HepG2 (cell line): Measurements from ENCODE around the gene ZNF48. TPM values are rescaled to one million over a fixed set of nuclear protein-coding genes. Genes with fewer than 3 reads are reported as not detected.

Experiments used
- AHR ChIP-seq: IDR thresholded peaks from 2 replicates; pipeline ENCODE4 v1.6.1; 2018; ENCODE audit warnings: missing genetic modification reagents, missing compliant biosample characterization
- BRCA1 ChIP-seq: sonication (generic); formaldehyde crosslinking; IDR thresholded peaks from 2 replicates; pipeline ENCODE4 v1.4.0; 2020; ENCODE audit warnings: missing genetic modification reagents
- ESRRA ChIP-seq: sonication (generic); formaldehyde crosslinking; IDR thresholded peaks from 2 replicates; pipeline ENCODE4 v1.5.1; 2020; ENCODE audit warnings: mild to moderate bottlenecking, low read depth, missing genetic modification reagents
- MEF2D ChIP-seq: sonication (generic); formaldehyde crosslinking; IDR thresholded peaks from 2 replicates; pipeline ENCODE4 v1.5.1; 2020; ENCODE audit warnings: mild to moderate bottlenecking, missing genetic modification reagents
- MTF1 ChIP-seq: sonication (generic); formaldehyde crosslinking; IDR thresholded peaks from 2 replicates; pipeline ENCODE4 v1.5.0; 2020; ENCODE audit warnings: missing genetic modification reagents
- NFE2 ChIP-seq: sonication (generic); formaldehyde crosslinking; IDR thresholded peaks from 2 replicates; pipeline ENCODE4 v1.4.0; 2020; ENCODE audit warnings: missing genetic modification reagents
- NFIC ChIP-seq: IDR thresholded peaks from 2 replicates; pipeline ENCODE4 v1.6.1; 2012; ENCODE audit warnings: mild to moderate bottlenecking, low read length, inconsistent platforms
- PAWR ChIP-seq: sonication (generic); formaldehyde crosslinking; IDR thresholded peaks from 2 replicates; pipeline ENCODE4 v1.4.0; 2020; ENCODE audit warnings: missing genetic modification reagents, mild to moderate bottlenecking, borderline replicate concordance
- PREB ChIP-seq: sonication (generic); formaldehyde crosslinking; IDR thresholded peaks from 2 replicates; pipeline ENCODE4 v1.4.0; 2020; ENCODE audit warnings: missing genetic modification reagents
- SP140L ChIP-seq: sonication (generic); formaldehyde crosslinking; IDR thresholded peaks from 2 replicates; pipeline ENCODE4 v1.4.0; 2020; ENCODE audit warnings: missing genetic modification reagents, borderline replicate concordance
- ZNF335 ChIP-seq: sonication (generic); formaldehyde crosslinking; IDR thresholded peaks from 2 replicates; pipeline ENCODE4 v1.4.0; 2020; ENCODE audit warnings: missing genetic modification reagents
- ZNF33A ChIP-seq: sonication (generic); formaldehyde crosslinking; IDR thresholded peaks from 2 replicates; pipeline ENCODE4 v1.5.1; 2020; ENCODE audit warnings: missing genetic modification reagents, mild to moderate bottlenecking, moderate library complexity, borderline replicate concordance
- ZNF615 ChIP-seq: sonication (generic); formaldehyde crosslinking; IDR thresholded peaks from 2 replicates; pipeline ENCODE4 v1.5.0; 2020; ENCODE audit warnings: mild to moderate bottlenecking, missing genetic modification reagents, borderline replicate concordance
- ZNF775 ChIP-seq: sonication (generic); formaldehyde crosslinking; IDR thresholded peaks from 2 replicates; pipeline ENCODE4 v1.4.0; 2020; ENCODE audit warnings: missing genetic modification reagents, mild to moderate bottlenecking, moderate library complexity, borderline replicate concordance
- ZNF788 ChIP-seq: sonication (generic); formaldehyde crosslinking; IDR thresholded peaks from 2 replicates; pipeline ENCODE4 v1.5.0; 2020; ENCODE audit warnings: mild to moderate bottlenecking, missing genetic modification reagents, borderline replicate concordance
- ZNF792 ChIP-seq: IDR thresholded peaks from 2 replicates; pipeline ENCODE4 v1.6.1; 2016
- polyA plus RNA-seq, 8 experiments: library from polyadenylated mRNA; depleted of rRNA in 3 of 8; stranded (reverse) in 7 of 8; unstranded in 1 of 8; fragments of >200 nt; fragmentation: Illumina TruSeq in 4 of 8; extraction: Trizol in 4 of 8; gene quantifications; 2 replicates each; pipeline versions ENCODE4 v1.2.1 to v1.2.3, GENCODE V29; 2011 to 2016; ENCODE audit warnings: low read depth in 4 of 8, missing spikeins in 1 of 8, mixed read lengths in 1 of 8; ENCODE audit not compliant: insufficient read depth in 1 of 8
- total RNA-seq, 5 experiments: library from RNA; depleted of rRNA; stranded (reverse); fragments of >200 nt; fragmentation: Illumina TruSeq; extraction: Trizol; gene quantifications; 2 replicates each; pipeline ENCODE4 v1.2.3, GENCODE V29; 2016; ENCODE audit warnings: low read depth in 1 of 5
- TF ChIP-seq, protein P1 (sequence below): IDR thresholded peaks from 2 replicates; pipeline ENCODE4 v1.6.1; 2016; ENCODE audit warnings: low read depth, missing genetic modification reagents, missing compliant biosample characterization
- TF ChIP-seq, protein P2 (sequence below): IDR thresholded peaks from 2 replicates; pipeline ENCODE4 v1.6.1; 2016; ENCODE audit warnings: missing genetic modification reagents, missing compliant biosample characterization
- TF ChIP-seq, protein P3 (sequence below): sonication (generic); formaldehyde crosslinking; IDR thresholded peaks from 2 replicates; pipeline ENCODE4 v1.4.0; 2020; ENCODE audit warnings: low read depth, missing genetic modification reagents

The ZNF48 gene
- total and polyA plus RNA-seq, 2 of the 13 experiments (the other 11 are each of a cell fraction or from before 2014, with no cell fraction given): 9.9 to 12.3 TPM

DNA sequence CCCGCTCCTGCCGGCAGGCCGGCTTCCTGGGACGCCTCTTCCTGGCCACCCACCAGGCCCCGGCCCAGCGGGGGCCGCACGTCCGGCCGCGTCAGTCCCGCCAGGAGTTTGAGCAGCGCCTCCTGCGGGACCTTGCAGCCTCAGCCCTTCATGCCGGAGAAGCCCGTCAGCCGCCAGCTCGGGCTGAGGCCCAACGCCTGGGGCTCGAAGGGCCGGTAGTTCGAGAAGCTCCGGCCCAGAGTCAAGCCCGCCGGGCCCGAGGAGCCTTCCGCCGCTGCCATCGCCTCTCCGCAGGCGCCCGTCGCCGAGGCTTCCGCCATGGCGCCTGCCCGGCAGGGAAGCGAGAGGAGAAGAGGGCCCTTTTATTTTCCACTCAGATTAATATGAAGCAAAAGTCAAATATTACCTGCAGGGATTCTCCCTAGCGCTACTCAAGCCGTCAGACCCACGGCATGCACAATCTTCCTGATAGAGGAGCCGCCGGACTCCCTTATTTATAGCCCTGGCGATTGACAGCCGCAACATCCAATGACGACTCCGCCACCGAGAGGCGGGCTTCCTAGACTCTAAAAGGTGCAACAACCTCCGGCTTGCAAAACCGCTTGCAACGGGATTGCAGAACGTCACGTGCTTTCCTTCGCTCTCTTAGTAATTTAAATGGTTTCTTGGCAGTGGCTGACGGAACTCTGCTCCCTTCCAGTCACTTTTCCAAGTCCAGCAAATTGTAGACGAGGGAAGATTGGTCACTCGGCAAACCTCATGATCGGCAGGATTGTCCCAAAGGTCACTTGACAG lies 50.4 kb downstream of the ZNF48 start, which contains the start of gene SEPHS2 (continued):
- TF ChIP-seq, protein P1, sequence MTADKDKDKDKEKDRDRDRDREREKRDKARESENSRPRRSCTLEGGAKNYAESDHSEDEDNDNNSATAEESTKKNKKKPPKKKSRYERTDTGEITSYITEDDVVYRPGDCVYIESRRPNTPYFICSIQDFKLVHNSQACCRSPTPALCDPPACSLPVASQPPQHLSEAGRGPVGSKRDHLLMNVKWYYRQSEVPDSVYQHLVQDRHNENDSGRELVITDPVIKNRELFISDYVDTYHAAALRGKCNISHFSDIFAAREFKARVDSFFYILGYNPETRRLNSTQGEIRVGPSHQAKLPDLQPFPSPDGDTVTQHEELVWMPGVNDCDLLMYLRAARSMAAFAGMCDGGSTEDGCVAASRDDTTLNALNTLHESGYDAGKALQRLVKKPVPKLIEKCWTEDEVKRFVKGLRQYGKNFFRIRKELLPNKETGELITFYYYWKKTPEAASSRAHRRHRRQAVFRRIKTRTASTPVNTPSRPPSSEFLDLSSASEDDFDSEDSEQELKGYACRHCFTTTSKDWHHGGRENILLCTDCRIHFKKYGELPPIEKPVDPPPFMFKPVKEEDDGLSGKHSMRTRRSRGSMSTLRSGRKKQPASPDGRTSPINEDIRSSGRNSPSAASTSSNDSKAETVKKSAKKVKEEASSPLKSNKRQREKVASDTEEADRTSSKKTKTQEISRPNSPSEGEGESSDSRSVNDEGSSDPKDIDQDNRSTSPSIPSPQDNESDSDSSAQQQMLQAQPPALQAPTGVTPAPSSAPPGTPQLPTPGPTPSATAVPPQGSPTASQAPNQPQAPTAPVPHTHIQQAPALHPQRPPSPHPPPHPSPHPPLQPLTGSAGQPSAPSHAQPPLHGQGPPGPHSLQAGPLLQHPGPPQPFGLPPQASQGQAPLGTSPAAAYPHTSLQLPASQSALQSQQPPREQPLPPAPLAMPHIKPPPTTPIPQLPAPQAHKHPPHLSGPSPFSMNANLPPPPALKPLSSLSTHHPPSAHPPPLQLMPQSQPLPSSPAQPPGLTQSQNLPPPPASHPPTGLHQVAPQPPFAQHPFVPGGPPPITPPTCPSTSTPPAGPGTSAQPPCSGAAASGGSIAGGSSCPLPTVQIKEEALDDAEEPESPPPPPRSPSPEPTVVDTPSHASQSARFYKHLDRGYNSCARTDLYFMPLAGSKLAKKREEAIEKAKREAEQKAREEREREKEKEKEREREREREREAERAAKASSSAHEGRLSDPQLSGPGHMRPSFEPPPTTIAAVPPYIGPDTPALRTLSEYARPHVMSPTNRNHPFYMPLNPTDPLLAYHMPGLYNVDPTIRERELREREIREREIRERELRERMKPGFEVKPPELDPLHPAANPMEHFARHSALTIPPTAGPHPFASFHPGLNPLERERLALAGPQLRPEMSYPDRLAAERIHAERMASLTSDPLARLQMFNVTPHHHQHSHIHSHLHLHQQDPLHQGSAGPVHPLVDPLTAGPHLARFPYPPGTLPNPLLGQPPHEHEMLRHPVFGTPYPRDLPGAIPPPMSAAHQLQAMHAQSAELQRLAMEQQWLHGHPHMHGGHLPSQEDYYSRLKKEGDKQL (CRISPR knock-in tag): no peak
- TF ChIP-seq BRCA1 (no peak), ZNF615 (0 out of 2 replicates have a peak, but pooled peaks have one; percentile 41), SP140L (no peak; the same call in 1 of the 2 replicates), NFIC (peak; percentile 46), ZNF775 (CRISPR knock-in tag) (0 out of 2 replicates have a peak, but pooled peaks have one; percentile 40), ZNF788 (CRISPR knock-in tag) (peak; percentile 21), PREB (CRISPR knock-in tag) (no peak), ZNF33A (no peak), MTF1 (no peak; the same call in 1 of the 2 replicates), ZNF335 (CRISPR knock-in tag) (0 out of 2 replicates have a peak, but pooled peaks have one; percentile 45), PAWR (CRISPR knock-in tag) (no peak), ZNF792 (peak; percentile 69; the same call in 1 of the 2 replicates), MEF2D (CRISPR knock-in tag) (peak; percentile 84; the same call in 1 of the 2 replicates), AHR (no peak), NFE2 (no peak), ESRRA (CRISPR knock-in tag) (peak; percentile 36; the same call in 1 of the 2 replicates)
- TF ChIP-seq, protein P2, sequence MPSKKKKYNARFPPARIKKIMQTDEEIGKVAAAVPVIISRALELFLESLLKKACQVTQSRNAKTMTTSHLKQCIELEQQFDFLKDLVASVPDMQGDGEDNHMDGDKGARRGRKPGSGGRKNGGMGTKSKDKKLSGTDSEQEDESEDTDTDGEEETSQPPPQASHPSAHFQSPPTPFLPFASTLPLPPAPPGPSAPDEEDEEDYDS (CRISPR knock-in tag): peak; percentile 96
- TF ChIP-seq, protein P3, sequence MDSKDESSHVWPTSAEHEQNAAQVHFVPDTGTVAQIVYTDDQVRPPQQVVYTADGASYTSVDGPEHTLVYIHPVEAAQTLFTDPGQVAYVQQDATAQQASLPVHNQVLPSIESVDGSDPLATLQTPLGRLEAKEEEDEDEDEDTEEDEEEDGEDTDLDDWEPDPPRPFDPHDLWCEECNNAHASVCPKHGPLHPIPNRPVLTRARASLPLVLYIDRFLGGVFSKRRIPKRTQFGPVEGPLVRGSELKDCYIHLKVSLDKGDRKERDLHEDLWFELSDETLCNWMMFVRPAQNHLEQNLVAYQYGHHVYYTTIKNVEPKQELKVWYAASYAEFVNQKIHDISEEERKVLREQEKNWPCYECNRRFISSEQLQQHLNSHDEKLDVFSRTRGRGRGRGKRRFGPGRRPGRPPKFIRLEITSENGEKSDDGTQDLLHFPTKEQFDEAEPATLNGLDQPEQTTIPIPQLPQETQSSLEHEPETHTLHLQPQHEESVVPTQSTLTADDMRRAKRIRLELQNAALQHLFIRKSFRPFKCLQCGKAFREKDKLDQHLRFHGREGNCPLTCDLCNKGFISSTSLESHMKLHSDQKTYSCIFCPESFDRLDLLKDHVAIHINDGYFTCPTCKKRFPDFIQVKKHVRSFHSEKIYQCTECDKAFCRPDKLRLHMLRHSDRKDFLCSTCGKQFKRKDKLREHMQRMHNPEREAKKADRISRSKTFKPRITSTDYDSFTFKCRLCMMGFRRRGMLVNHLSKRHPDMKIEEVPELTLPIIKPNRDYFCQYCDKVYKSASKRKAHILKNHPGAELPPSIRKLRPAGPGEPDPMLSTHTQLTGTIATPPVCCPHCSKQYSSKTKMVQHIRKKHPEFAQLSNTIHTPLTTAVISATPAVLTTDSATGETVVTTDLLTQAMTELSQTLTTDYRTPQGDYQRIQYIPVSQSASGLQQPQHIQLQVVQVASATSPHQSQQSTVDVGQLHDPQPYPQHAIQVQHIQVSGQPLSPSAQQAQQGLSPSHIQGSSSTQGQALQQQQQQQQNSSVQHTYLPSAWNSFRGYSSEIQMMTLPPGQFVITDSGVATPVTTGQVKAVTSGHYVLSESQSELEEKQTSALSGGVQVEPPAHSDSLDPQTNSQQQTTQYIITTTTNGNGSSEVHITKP (CRISPR knock-in tag): no peak
